HEK293 (cell line): Measurements from ENCODE around the gene MAPKAP1.

Source experiments
- CTCF ChIA-PET: fragments of 350-600 bp; formaldehyde crosslinking; extraction: SDS; loops from one replicate; lab custom pipeline; 2021; ENCODE audit warnings: antibody characterized with exemption; lab: Yijun Ruan, JAX
- POLR2A ChIA-PET: fragments of 300-600 bp; formaldehyde crosslinking; extraction: SDS; loops from one replicate; lab custom pipeline; 2020; ENCODE audit warnings: antibody characterized with exemption, inconsistent platforms; lab: Yijun Ruan, JAX
- H3K27ac ChIP-seq: fragments of 200-500 bp; sonication (Bioruptor generic); 2 replicates; pipeline ENCODE4 v1.5.1; 2014; ENCODE audit warnings: low read depth, low read length, control low read depth, inconsistent platforms; ENCODE audit errors: extremely low read depth
- H3K36me3 ChIP-seq, 2 experiments: fragments of 200-500 bp in 1 of 2; sonication (Bioruptor generic) in 1 of 2; 1 replicate in 1 of 2; 2 replicates in 1 of 2; pipeline ENCODE4 v1.5.1; 2014 to 2017; ENCODE audit warnings: inconsistent platforms in 2 of 2, low read length in 2 of 2; ENCODE audit not compliant: control insufficient read depth in 2 of 2, insufficient read depth in 1 of 2
- H3K4me1 ChIP-seq: fragments of 200-500 bp; sonication (Bioruptor generic); 2 replicates; pipeline ENCODE4 v1.5.1; 2014; ENCODE audit warnings: mild to moderate bottlenecking, low read length, inconsistent platforms; ENCODE audit not compliant: control insufficient read depth, insufficient read depth
- H3K4me3 ChIP-seq: 2 replicates; pipeline ENCODE4 v1.5.1; 2011; ENCODE audit warnings: low read depth, mild to moderate bottlenecking, control low read depth, low read length, moderate library complexity
- H3K9me3 ChIP-seq: fragments of 200-500 bp; sonication (Bioruptor generic); 2 replicates; pipeline ENCODE4 v1.5.1; 2014; ENCODE audit warnings: low read depth, low read length, inconsistent platforms; ENCODE audit not compliant: control insufficient read depth, insufficient read depth
- HOXC10 ChIP-seq: sonication (generic); formaldehyde crosslinking; IDR thresholded peaks from 2 replicates; pipeline ENCODE4 v1.8.1; 2023; ENCODE audit warnings: mild to moderate bottlenecking, missing genetic modification reagents
- KLF10 ChIP-seq: fragments of 450-650 bp; IDR thresholded peaks from 2 replicates; pipeline ENCODE4 v1.5.1; 2018; ENCODE audit warnings: missing biosample characterization, mild to moderate bottlenecking, missing genetic modification characterization
- PRDM10 ChIP-seq: fragments of 450-650 bp; formaldehyde crosslinking; IDR thresholded peaks from 2 replicates; pipeline ENCODE4 v1.5.1; 2016; ENCODE audit warnings: missing biosample characterization, missing genetic modification characterization
- SP7 ChIP-seq: fragments of 450-650 bp; formaldehyde crosslinking; IDR thresholded peaks from 2 replicates; pipeline ENCODE4 v1.5.1; 2016; ENCODE audit warnings: missing biosample characterization, missing genetic modification characterization
- ZBTB26 ChIP-seq: fragments of 450-650 bp; formaldehyde crosslinking; optimal IDR thresholded peaks from 2 replicates; pipeline ENCODE3; 2016; ENCODE audit warnings: missing biosample characterization, mild to moderate bottlenecking, missing genetic modification characterization
- ZNF112 ChIP-seq: fragments of 450-650 bp; formaldehyde crosslinking; IDR thresholded peaks from 2 replicates; pipeline ENCODE4 v1.5.0; 2017; ENCODE audit warnings: missing biosample characterization, missing genetic modification characterization
- ZNF146 ChIP-seq: fragments of 450-650 bp; formaldehyde crosslinking; IDR thresholded peaks from 2 replicates; pipeline ENCODE4 v1.5.1; 2016; ENCODE audit warnings: missing biosample characterization, missing genetic modification characterization
- ZNF16 ChIP-seq: fragments of 450-650 bp; formaldehyde crosslinking; IDR thresholded peaks from 2 replicates; pipeline ENCODE4 v1.5.1; 2016; ENCODE audit warnings: low read depth, missing biosample characterization, missing genetic modification characterization
- ZNF211 ChIP-seq: fragments of 450-650 bp; formaldehyde crosslinking; IDR thresholded peaks from 2 replicates; pipeline ENCODE4 v1.5.1; 2016; ENCODE audit warnings: low read depth, missing biosample characterization, missing genetic modification characterization
- ZNF239 ChIP-seq: fragments of 450-650 bp; formaldehyde crosslinking; IDR thresholded peaks from 2 replicates; pipeline ENCODE4 v1.5.1; 2016; ENCODE audit warnings: missing biosample characterization, missing genetic modification characterization
- ZNF335 ChIP-seq: fragments of 450-650 bp; formaldehyde crosslinking; conservative IDR thresholded peaks from 2 replicates; pipeline ENCODE4 v1.5.1; 2016; ENCODE audit warnings: missing biosample characterization, missing genetic modification characterization
- ZNF394 ChIP-seq: fragments of 450-650 bp; formaldehyde crosslinking; IDR thresholded peaks from 2 replicates; pipeline ENCODE4 v1.5.1; 2016; ENCODE audit warnings: missing biosample characterization, missing genetic modification characterization, mild to moderate bottlenecking, moderate library complexity, borderline replicate concordance
- ZNF398 ChIP-seq: fragments of 450-650 bp; formaldehyde crosslinking; IDR thresholded peaks from 2 replicates; pipeline ENCODE4 v1.5.1; 2017; ENCODE audit warnings: missing biosample characterization, missing genetic modification characterization
- ZNF404 ChIP-seq: fragments of 450-650 bp; formaldehyde crosslinking; IDR thresholded peaks from 2 replicates; pipeline ENCODE4 v1.5.1; 2017; ENCODE audit warnings: missing biosample characterization, missing genetic modification characterization
- ZNF426 ChIP-seq: fragments of 450-650 bp; formaldehyde crosslinking; IDR thresholded peaks from 2 replicates; pipeline ENCODE4 v1.5.1; 2017; ENCODE audit warnings: missing biosample characterization, missing genetic modification characterization, mild to moderate bottlenecking, inconsistent platforms, moderate library complexity
- ZNF548 ChIP-seq: fragments of 450-650 bp; formaldehyde crosslinking; IDR thresholded peaks from 2 replicates; pipeline ENCODE4 v1.5.1; 2016; ENCODE audit warnings: missing biosample characterization, missing genetic modification characterization
- ZNF600 ChIP-seq: fragments of 450-650 bp; formaldehyde crosslinking; IDR thresholded peaks from 2 replicates; pipeline ENCODE4 v1.5.1; 2016; ENCODE audit warnings: missing biosample characterization, missing genetic modification characterization
- ZNF621 ChIP-seq: fragments of 450-650 bp; formaldehyde crosslinking; IDR thresholded peaks from 2 replicates; pipeline ENCODE4 v1.5.1; 2017; ENCODE audit warnings: missing biosample characterization, missing genetic modification characterization
- ZNF654 ChIP-seq: fragments of 450-650 bp; formaldehyde crosslinking; IDR thresholded peaks from 2 replicates; pipeline ENCODE4 v1.5.1; 2016; ENCODE audit warnings: low read depth, missing biosample characterization, missing genetic modification characterization
- ZSCAN30 ChIP-seq: fragments of 450-650 bp; IDR thresholded peaks from 2 replicates; pipeline ENCODE4 v1.5.1; 2018; ENCODE audit warnings: missing biosample characterization, mild to moderate bottlenecking, missing genetic modification characterization, moderate library complexity
- ZSCAN5A ChIP-seq: fragments of 450-650 bp; formaldehyde crosslinking; IDR thresholded peaks from 2 replicates; pipeline ENCODE4 v1.5.1; 2016; ENCODE audit warnings: missing biosample characterization, missing genetic modification characterization

MAPKAP1 gene

GRCh38 chr9:125705893-125706292 is 1.1 kb downstream of the MAPKAP1 start:
- CTCF ChIA-PET: no interaction called here
- POLR2A ChIA-PET: interaction anchor here (1.1 to 2.9 kb wide), 6 partner anchors 10 to 42 kb away, joined by 3 to 21 read pairs (median 14); no protein-coding TSS in a partner anchor

GRCh38 chr9:125703662-125704061 is 3.3 kb downstream of the MAPKAP1 start:
- TF ChIP-seq ZNF211 (tag by site-specific recombination): no peak
- TF ChIP-seq ZNF16 (tag by site-specific recombination): no peak
- TF ChIP-seq ZNF548: no peak
- no peak for TF ChIP-seq ZSCAN5A
- no peak for TF ChIP-seq ZNF600
- TF ChIP-seq HOXC10: no peak
- TF ChIP-seq ZBTB26 (tag by site-specific recombination): no peak
- Histone ChIP-seq H3K4me1 (peaks cover 7% of the 10 kb centered on the region; the same call in 1 of the 2 replicates), H3K27ac (no peak overlapping the region), H3K9me3 (no peaks in the 10 kb centered on the region), H3K36me3 (no peaks in the 10 kb centered on the region), H3K4me3 (no peak overlapping the region)
- POLR2A ChIA-PET: no interaction called here
- CTCF ChIA-PET: interaction anchor here (0.7 kb wide), 1 partner anchor 9 kb away, joined by 3 read pairs; no protein-coding TSS in a partner anchor

More at GRCh38 chr9:125705893-125706292, 1.1 kb downstream of the MAPKAP1 start:
- no peak overlapping the region for H3K27ac ChIP-seq
- TF ChIP-seq ZNF239 (tag by site-specific recombination): no peak
- TF ChIP-seq SP7: no peak
- TF ChIP-seq ZNF404 (tag by site-specific recombination): no peak
- peak overlapping the region; percentile 93 for H3K4me3 ChIP-seq
- no peaks in the 10 kb centered on the region for H3K9me3 ChIP-seq
- H3K4me1 ChIP-seq: peaks cover 7% of the 10 kb centered on the region; the same call in 1 of the 2 replicates
- no peaks in the 10 kb centered on the region for H3K36me3 ChIP-seq

- TF ChIP-seq ZNF112 (tag by site-specific recombination) (no peak), KLF10 (tag by site-specific recombination) (no peak), ZSCAN30 (tag by site-specific recombination) (no peak), ZNF146 (no peak), ZNF398 (tag by site-specific recombination) (no peak)
- ChIA-PET CTCF (no interaction called here), POLR2A (no interaction called here)
- H3K4me1 ChIP-seq: peaks cover 7% of the 10 kb centered on the region; the same call in 1 of the 2 replicates
- no peak overlapping the region for H3K4me3 ChIP-seq
- no peak overlapping the region for H3K27ac ChIP-seq
- no peaks in the 10 kb centered on the region for H3K9me3 ChIP-seq
- no peaks in the 10 kb centered on the region for H3K36me3 ChIP-seq
Measured at GRCh38 chr9:125701351-125701750, 5.7 kb downstream of the MAPKAP1 start.

- POLR2A ChIA-PET: no interaction called here
- TF ChIP-seq ZNF654 (tag by site-specific recombination) (no peak), ZNF426 (tag by site-specific recombination) (no peak), ZNF394 (tag by site-specific recombination) (no peak), ZNF621 (tag by site-specific recombination) (no peak), ZNF335 (no peak), PRDM10 (no peak)
Measured at GRCh38 chr9:125700791-125701190, 6.2 kb downstream of the MAPKAP1 start.

More at GRCh38 chr9:125700791-125701190, 6.2 kb downstream of the MAPKAP1 start:
- Histone ChIP-seq H3K36me3 (no peaks in the 10 kb centered on the region), H3K4me3 (no peak overlapping the region), H3K27ac (no peak overlapping the region), H3K9me3 (no peaks in the 10 kb centered on the region), H3K4me1 (peaks cover 3% of the 10 kb centered on the region; the same call in 1 of the 2 replicates)
- CTCF ChIA-PET: no interaction called here
